Osteocyte (in vitro differentiated cells): ENCODE measurements around the gene FAM120B. TPM values are rescaled to one million over a fixed set of nuclear protein-coding genes. Genes with fewer than 3 reads are reported as not detected.

Experiments
- DNase-seq: peaks from one replicate; pipeline ENCODE4 v3.0.0; 2021; ENCODE audit warnings: mixed read lengths; ENCODE audit not compliant: unreplicated experiment; ENCODE audit errors: extremely low spot score
- H3K27ac Mint-ChIP-seq: one replicate; pipeline ENCODE4 v1.8.0; 2021; ENCODE audit warnings: mild to moderate bottlenecking, mixed read lengths; ENCODE audit not compliant: unreplicated experiment
- H3K27me3 Mint-ChIP-seq: one replicate; pipeline ENCODE4 v1.8.0; 2021; ENCODE audit warnings: mixed read lengths; ENCODE audit not compliant: unreplicated experiment
- H3K36me3 Mint-ChIP-seq: one replicate; pipeline ENCODE4 v1.8.0; 2021; ENCODE audit warnings: mixed read lengths; ENCODE audit not compliant: unreplicated experiment
- H3K4me1 Mint-ChIP-seq: one replicate; pipeline ENCODE4 v1.8.0; 2021; ENCODE audit warnings: mixed read lengths; ENCODE audit not compliant: unreplicated experiment
- H3K4me3 Mint-ChIP-seq: one replicate; pipeline ENCODE4 v1.8.0; 2021; ENCODE audit warnings: mild to moderate bottlenecking, moderate library complexity, mixed read lengths; ENCODE audit not compliant: unreplicated experiment
- H3K9me3 Mint-ChIP-seq: one replicate; pipeline ENCODE4 v1.8.0; 2021; ENCODE audit warnings: mixed read lengths; ENCODE audit not compliant: unreplicated experiment
- CTCF ChIP-seq: fragments of 200-600 bp; sonication (generic); IDR thresholded peaks from 2 replicates; pipeline ENCODE4 v1.5.0; 2021; ENCODE audit warnings: antibody characterized with exemption, mild to moderate bottlenecking, moderate library complexity
- total RNA-seq: library from RNA; stranded (reverse); gene quantifications from 2 replicates; pipeline ENCODE4 v1.2.1, GENCODE V29; 2021

The FAM120B gene
- total RNA-seq, 1 donor from 2014 or later = 36.9 TPM

- Mint-ChIP-seq H3K9me3 (peaks cover 4% of the 10 kb centered on the region), H3K27me3 (peaks cover 2% of the 10 kb centered on the region), H3K27ac (no peak overlapping the region), H3K4me3 (no peak overlapping the region), H3K36me3 (peaks cover 3% of the 10 kb centered on the region), H3K4me1 (peaks cover 13% of the 10 kb centered on the region)
- no peak for TF ChIP-seq CTCF
- DNase-seq = peak; percentile 57
These were observed 126.9 kb downstream of the FAM120B start for GRCh38 chr6:170433163-170434116.

GRCh38 chr6:170434117-170434820, 127.7 kb downstream of the FAM120B start:
- peaks cover 2% of the 10 kb centered on the region for H3K27me3 Mint-ChIP-seq
- H3K4me3 Mint-ChIP-seq = no peak overlapping the region
- H3K9me3 Mint-ChIP-seq = peaks cover 4% of the 10 kb centered on the region
- DNase-seq = peak; percentile 72
- peaks cover 3% of the 10 kb centered on the region for H3K36me3 Mint-ChIP-seq
- no peak for TF ChIP-seq CTCF
- H3K4me1 Mint-ChIP-seq = peaks cover 16% of the 10 kb centered on the region
- no peak overlapping the region for H3K27ac Mint-ChIP-seq

GRCh38 chr6:170434821-170435155, 128.2 kb downstream of the FAM120B start:
- H3K4me3 Mint-ChIP-seq = no peak overlapping the region
- peaks cover 3% of the 10 kb centered on the region for H3K36me3 Mint-ChIP-seq
- TF ChIP-seq CTCF = no peak
- DNase-seq = peak; percentile 79
- no peak overlapping the region for H3K27ac Mint-ChIP-seq
- peaks cover 4% of the 10 kb centered on the region for H3K9me3 Mint-ChIP-seq
- peaks cover 21% of the 10 kb centered on the region for H3K4me1 Mint-ChIP-seq
- H3K27me3 Mint-ChIP-seq = peaks cover 2% of the 10 kb centered on the region

- TF ChIP-seq CTCF = no peak
- DNase-seq = peak; percentile 59
- Mint-ChIP-seq H3K4me1 (peaks cover 31% of the 10 kb centered on the region), H3K27ac (no peak overlapping the region), H3K4me3 (no peak overlapping the region), H3K9me3 (peaks cover 4% of the 10 kb centered on the region), H3K27me3 (peaks cover 2% of the 10 kb centered on the region), H3K36me3 (peaks cover 3% of the 10 kb centered on the region)
These were observed 129.2 kb downstream of the FAM120B start for GRCh38 chr6:170435766-170436165.
